WI38 (cell line): ENCODE data around the gene NFIA.

ENCODE experiments used
- H3K4me3 ChIP-seq: 2 replicates; pipeline ENCODE4 v1.5.1; 2011; ENCODE audit warnings: low read depth, mild to moderate bottlenecking, control low read depth, low read length
- TF ChIP-seq, protein P1 (sequence below): IDR thresholded peaks from 2 replicates; pipeline ENCODE4 v1.5.1; 2012; ENCODE audit warnings: low read depth, mild to moderate bottlenecking, control low read depth, low read length

Gene NFIA

DNA sequence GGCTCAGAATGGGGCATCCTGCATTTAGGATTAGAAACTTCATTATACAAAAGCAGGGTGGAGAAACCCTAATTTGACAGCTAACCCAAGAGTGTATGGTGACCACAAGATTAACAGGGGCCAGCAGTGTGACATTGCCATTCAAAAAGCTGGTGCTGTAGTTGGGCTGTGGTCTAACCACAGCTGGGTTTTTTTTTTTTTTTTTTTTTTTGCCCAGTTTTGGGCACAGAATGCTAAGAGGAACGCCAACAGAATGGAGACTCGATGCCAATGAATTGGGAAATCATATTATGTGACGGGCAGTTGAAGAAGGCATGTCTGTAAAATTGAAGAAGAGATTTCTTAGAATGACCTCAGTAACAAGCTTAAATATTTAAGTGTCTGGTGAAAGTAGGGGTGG, 58.4 kb downstream of the NFIA start:
- no peak overlapping the region for H3K4me3 ChIP-seq

DNA sequence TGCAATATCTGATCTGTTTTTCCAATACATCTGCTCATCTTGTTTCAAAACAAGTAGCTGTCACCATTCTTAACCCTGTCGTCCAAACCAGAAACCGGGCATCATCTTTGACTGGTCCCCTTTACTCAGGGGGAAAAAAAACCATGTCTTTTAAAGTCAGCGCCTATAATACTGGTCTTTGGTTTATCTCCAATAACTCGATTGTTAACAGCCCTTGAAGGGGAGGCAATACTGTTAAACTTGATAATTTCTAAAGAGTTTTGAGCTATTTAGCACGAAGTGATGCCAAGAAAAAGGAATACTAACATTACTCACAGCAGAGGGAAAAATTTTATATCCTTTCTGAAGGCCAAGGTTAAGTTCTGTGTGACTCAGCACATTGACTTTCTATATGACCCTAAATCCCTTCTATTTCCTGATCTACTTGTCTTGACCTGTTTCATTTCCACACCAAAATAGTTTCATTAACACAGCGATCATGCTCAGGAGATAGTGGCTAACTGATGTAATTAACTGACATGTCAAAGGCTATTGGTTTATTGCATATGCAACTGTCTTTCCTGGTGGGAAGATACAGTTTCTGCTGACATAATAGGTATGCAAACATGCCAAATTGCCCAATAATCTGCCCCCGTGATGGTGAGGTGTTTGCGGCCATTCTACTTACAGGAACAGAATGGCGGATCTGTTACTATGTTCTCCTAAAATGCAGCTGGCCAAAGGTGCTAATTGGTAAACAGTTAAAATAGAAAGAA, 59.1 kb downstream of the NFIA start:
- TF ChIP-seq, protein P1, sequence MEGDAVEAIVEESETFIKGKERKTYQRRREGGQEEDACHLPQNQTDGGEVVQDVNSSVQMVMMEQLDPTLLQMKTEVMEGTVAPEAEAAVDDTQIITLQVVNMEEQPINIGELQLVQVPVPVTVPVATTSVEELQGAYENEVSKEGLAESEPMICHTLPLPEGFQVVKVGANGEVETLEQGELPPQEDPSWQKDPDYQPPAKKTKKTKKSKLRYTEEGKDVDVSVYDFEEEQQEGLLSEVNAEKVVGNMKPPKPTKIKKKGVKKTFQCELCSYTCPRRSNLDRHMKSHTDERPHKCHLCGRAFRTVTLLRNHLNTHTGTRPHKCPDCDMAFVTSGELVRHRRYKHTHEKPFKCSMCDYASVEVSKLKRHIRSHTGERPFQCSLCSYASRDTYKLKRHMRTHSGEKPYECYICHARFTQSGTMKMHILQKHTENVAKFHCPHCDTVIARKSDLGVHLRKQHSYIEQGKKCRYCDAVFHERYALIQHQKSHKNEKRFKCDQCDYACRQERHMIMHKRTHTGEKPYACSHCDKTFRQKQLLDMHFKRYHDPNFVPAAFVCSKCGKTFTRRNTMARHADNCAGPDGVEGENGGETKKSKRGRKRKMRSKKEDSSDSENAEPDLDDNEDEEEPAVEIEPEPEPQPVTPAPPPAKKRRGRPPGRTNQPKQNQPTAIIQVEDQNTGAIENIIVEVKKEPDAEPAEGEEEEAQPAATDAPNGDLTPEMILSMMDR: no peak
- no peak overlapping the region for H3K4me3 ChIP-seq

More for the DNA sequence above, 58.4 kb downstream of the NFIA start:
- TF ChIP-seq, protein P1: no peak

DNA sequence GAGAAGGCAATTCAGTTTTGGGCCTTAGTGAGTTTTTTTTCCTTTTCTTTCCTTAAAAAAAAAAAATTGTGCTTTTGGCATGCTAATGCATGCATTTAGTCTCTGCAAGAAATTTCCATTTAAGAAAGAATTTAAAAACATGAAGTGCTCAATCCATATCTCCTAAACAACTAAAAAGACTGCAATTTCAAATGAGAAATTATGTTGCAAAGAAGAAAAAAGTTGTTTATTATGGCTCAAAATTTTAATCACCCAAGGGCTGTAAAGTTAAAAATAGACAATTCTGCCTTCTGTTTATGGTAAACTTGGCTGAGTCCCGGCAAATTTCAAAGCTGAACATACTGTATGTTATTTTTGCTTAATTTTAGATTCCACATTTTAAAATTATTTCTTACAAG, 59.7 kb downstream of the NFIA start:
- TF ChIP-seq, protein P1: no peak
- H3K4me3 ChIP-seq: no peak overlapping the region

DNA sequence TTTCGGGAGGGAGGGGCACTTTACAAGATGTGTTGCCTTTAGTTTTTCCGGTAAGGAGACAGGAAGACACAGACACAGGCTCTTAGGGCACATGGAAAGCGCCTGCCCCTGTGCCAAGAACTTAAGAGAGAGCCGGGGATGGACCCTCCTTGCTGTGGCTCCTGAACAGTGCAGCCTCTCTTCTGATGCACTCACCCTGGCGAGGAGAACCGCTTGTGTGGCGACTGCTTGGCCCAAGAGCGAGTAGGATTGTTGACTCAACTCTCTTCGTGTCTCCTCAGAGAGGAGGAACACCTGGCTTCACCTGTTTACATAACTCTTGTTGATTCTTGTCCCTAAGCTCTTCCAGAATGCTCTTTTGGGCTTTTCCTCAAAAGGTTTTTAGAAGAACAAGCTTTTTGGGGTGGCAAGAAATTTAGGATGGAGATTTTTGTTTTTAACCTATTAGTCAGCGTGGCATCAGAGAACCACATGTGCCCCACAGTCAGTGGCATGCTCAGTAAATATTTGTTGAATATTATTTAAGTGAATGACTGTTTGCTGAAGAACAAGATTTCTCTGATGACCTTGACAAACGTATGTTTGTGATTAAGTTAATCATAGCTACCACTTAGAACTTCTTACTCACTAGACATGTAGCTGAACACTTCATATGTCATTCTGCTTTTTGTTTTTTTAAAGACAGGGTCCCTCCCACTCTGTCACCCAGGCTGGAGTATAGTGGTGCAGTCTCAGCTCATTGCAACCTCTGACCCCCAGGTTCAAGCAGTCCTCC, 60.6 kb downstream of the NFIA start:
- TF ChIP-seq, protein P1: no peak
- no peak overlapping the region for H3K4me3 ChIP-seq

DNA sequence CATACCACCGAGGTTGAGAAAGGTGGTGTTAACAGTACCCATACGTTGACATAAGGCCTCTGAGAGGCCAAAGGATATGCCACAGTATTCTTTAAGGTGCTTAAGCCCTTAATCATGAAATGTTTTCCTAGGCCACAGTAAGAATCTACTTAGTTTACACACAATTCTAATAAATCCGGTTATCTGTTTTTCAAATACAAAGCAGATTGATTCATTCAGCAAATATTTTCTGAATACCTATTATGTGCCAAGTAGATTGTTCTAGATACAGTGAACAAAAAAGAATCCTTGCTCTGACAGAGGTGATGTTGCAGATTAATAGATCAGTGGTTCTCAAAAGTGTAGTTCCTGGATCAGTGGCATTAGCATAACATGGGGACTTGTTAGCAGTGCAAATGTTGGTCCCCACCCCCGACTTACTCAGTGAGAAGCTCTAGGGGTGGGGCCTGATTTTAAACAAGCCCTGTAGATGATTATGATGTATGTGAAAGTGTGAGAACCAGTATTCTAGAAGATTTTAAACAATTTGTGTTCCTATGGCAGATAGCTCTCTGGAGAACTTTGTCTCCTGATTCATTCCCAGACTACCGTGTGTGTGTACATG, 61.6 kb downstream of the NFIA start:
- H3K4me3 ChIP-seq: no peak overlapping the region
- TF ChIP-seq, protein P1: no peak

DNA sequence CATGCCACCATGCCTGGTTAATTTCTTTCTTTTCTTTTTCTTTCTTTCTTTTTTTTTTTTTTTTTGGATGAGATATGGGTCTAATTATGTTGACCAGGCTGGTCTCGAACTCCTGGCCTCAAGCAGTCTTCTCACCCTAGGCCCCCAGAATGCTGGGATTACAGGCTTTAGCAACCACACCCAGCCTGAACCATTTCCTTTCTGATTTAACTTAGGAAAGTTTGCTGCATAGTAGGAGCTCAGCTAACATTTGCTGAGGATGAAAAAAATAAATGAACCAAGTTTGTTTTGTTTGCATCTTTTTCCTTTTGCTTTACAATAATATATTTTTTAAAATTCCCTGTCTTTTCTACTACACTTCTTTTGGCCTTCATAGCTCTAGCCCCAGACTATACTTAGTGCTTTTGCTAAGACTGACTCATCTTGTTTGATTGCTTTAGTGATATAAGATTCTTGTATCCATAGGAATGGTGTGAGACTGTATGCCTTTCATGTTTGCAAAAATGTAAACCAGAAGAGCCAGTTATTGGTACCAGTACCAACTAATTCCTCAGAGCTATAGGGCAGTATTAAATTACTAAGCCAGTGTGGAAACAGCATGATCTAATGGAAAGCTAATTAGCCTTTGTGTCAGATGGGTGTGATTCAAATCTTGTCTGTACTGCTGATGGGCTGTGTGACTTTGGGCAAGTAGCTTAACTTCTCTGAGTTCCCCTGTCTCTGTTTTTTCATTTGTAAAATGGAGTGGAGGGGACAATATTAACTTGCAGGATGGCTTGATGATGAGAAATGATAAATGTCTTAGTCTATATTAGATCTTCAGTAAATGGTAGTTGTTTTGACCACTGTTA, 66.9 kb downstream of the NFIA start:
- H3K4me3 ChIP-seq: no peak overlapping the region
- TF ChIP-seq, protein P1: no peak
